H1 (cell line): Measurements from ENCODE around the gene AP2A1. TPM values are rescaled to one million over a fixed set of nuclear protein-coding genes. Genes with fewer than 3 reads are reported as not detected.

Experiments used
- CTCF ChIA-PET: fragments of 300-600 bp; sonication (Branson Sonifier 250); formaldehyde crosslinking; loops from one replicate; lab custom pipeline; 2021; ENCODE audit not compliant: partially characterized antibody; lab: Charles Lee
- POLR2A ChIA-PET: fragments of 300-600 bp; sonication (Branson Sonifier 250); formaldehyde crosslinking; loops from one replicate; lab custom pipeline; 2021; ENCODE audit warnings: inconsistent platforms; ENCODE audit not compliant: partially characterized antibody; lab: Charles Lee
- DNase-seq, 2 experiments: peaks; one replicate each; pipeline versions ENCODE4 v3.0.0 to v3.0.0-alpha.2; 2010 to 2022; ENCODE audit warnings: low spot score in 2 of 2, low read depth in 1 of 2, mixed read lengths in 1 of 2
- FAIRE-seq: peaks from 2 replicates; lab custom pipeline; 2011; peaks lifted over from hg19 to GRCh38; lab: Jason Lieb, UNC
- H2AFZ ChIP-seq: 2 replicates; pipeline ENCODE4 v1.8.1; 2012; ENCODE audit warnings: low read length, inconsistent platforms
- H2AK5ac ChIP-seq: 2 replicates; pipeline ENCODE4 v1.6.1; 2013; ENCODE audit warnings: low read depth, low read length
- H2BK120ac ChIP-seq: replicated peaks from 2 replicates; pipeline ENCODE3; 2013; ENCODE audit warnings: low read depth, low read length, inconsistent platforms
- H2BK12ac ChIP-seq: 2 replicates; pipeline ENCODE4 v1.6.1; 2013; ENCODE audit warnings: low read depth, low read length
- H2BK15ac ChIP-seq: 2 replicates; pipeline ENCODE4 v1.6.1; 2013; ENCODE audit warnings: low read length
- H2BK20ac ChIP-seq: 2 replicates; pipeline ENCODE4 v1.6.1; 2013; ENCODE audit warnings: low read length
- H2BK5ac ChIP-seq: 2 replicates; pipeline ENCODE4 v1.6.1; 2013; ENCODE audit warnings: low read depth, low read length
- H3K14ac ChIP-seq: 2 replicates; pipeline ENCODE4 v1.6.1; 2013; ENCODE audit warnings: inconsistent platforms; ENCODE audit not compliant: insufficient read length
- H3K18ac ChIP-seq: 2 replicates; pipeline ENCODE4 v1.6.1; 2013; ENCODE audit warnings: low read length; ENCODE audit errors: extremely low read depth
- H3K23ac ChIP-seq: 2 replicates; pipeline ENCODE4 v1.6.1; 2013; ENCODE audit warnings: inconsistent platforms; ENCODE audit not compliant: insufficient read length
- H3K23me2 ChIP-seq: 2 replicates; pipeline ENCODE4 v1.6.1; 2013; ENCODE audit warnings: low read depth, low read length
- H3K27ac ChIP-seq: 2 replicates; pipeline ENCODE4 v1.6.1; 2011; ENCODE audit warnings: low read depth, low read length, inconsistent platforms
- H3K27me3 ChIP-seq, 4 experiments: replicated peaks in 1 of 4; 1 replicate in 1 of 4; 2 replicates in 3 of 4; pipeline versions ENCODE4 v1.6.1 to v1.8.1; 2011 to 2013; ENCODE audit warnings: low read length in 3 of 4, mild to moderate bottlenecking in 3 of 4, inconsistent platforms in 2 of 4, mixed read lengths in 2 of 4, moderate library complexity in 1 of 4; ENCODE audit not compliant: control insufficient read depth in 3 of 4, insufficient read depth in 3 of 4; ENCODE audit errors: extremely low read depth in 1 of 4
- H3K36me3 ChIP-seq, 4 experiments: 2 replicates each; pipeline versions ENCODE4 v1.6.1 to v1.8.1; 2011 to 2013; ENCODE audit warnings: mild to moderate bottlenecking in 4 of 4, low read length in 3 of 4, moderate library complexity in 2 of 4, control low read depth in 1 of 4, inconsistent platforms in 1 of 4; ENCODE audit not compliant: insufficient read depth in 4 of 4, control insufficient read depth in 2 of 4
- H3K4ac ChIP-seq: replicated peaks from 2 replicates; pipeline ENCODE3; 2013; ENCODE audit warnings: low read length, low read depth, mixed read lengths, inconsistent platforms; ENCODE audit not compliant: insufficient read length
- H3K4me1 ChIP-seq, 4 experiments: replicated peaks in 1 of 4; 1 replicate in 1 of 4; 2 replicates in 3 of 4; pipeline versions ENCODE4 v1.6.1 to v1.8.1; 2011 to 2013; ENCODE audit warnings: low read length in 3 of 4, inconsistent platforms in 2 of 4, mixed read lengths in 1 of 4; ENCODE audit not compliant: insufficient read depth in 4 of 4, control insufficient read depth in 3 of 4
- H3K4me2 ChIP-seq, 2 experiments: 2 replicates each; pipeline versions ENCODE4 v1.6.1 to v1.8.1; 2011 to 2013; ENCODE audit warnings: low read depth in 2 of 2, low read length in 2 of 2, control low read depth in 1 of 2, inconsistent platforms in 1 of 2, mild to moderate bottlenecking in 1 of 2; ENCODE audit not compliant: insufficient read depth in 1 of 2
- H3K4me3 ChIP-seq, 4 experiments: fragments of 200-600, 300-600 bp in 1 of 4; sonication (generic), shearing (Covaris generic), sonication (Bioruptor Twin) in 1 of 4; 2 replicates each; pipeline versions ENCODE4 v1.5.1 to v1.8.1; 2011 to 2016; ENCODE audit warnings: low read length in 4 of 4, low read depth in 3 of 4, control low read depth in 2 of 4, inconsistent platforms in 2 of 4, mild to moderate bottlenecking in 2 of 4, mixed read lengths in 1 of 4, moderate library complexity in 1 of 4; ENCODE audit not compliant: insufficient read depth in 2 of 4; ENCODE audit errors: extremely low read depth in 1 of 4
- H3K56ac ChIP-seq: replicated peaks from 2 replicates; pipeline ENCODE3; 2013; ENCODE audit warnings: low read depth, mild to moderate bottlenecking, mixed read lengths, low read length, inconsistent platforms; ENCODE audit not compliant: insufficient read length
- H3K79me1 ChIP-seq: 2 replicates; pipeline ENCODE4 v1.6.1; 2013; ENCODE audit warnings: low read depth, low read length, control low read depth
- H3K79me2 ChIP-seq, 2 experiments: 2 replicates each; pipeline versions ENCODE4 v1.6.1 to v1.8.1; 2012 to 2013; ENCODE audit warnings: low read length in 2 of 2, mild to moderate bottlenecking in 2 of 2, inconsistent platforms in 1 of 2; ENCODE audit not compliant: insufficient read depth in 2 of 2, control insufficient read depth in 1 of 2
- H3K9ac ChIP-seq, 4 experiments: replicated peaks in 1 of 4; 1 replicate in 1 of 4; 2 replicates in 3 of 4; pipeline versions ENCODE4 v1.6.1 to v1.8.1; 2011 to 2013; ENCODE audit warnings: low read depth in 3 of 4, low read length in 3 of 4, control low read depth in 2 of 4, mild to moderate bottlenecking in 2 of 4, moderate library complexity in 2 of 4, inconsistent platforms in 1 of 4; ENCODE audit errors: extremely low read depth in 1 of 4
- H3K9me3 ChIP-seq, 2 experiments: 2 replicates each; pipeline versions ENCODE4 v1.6.1 to v1.8.1; 2012 to 2013; ENCODE audit warnings: mild to moderate bottlenecking in 2 of 2, moderate library complexity in 2 of 2, control low read depth in 1 of 2, inconsistent platforms in 1 of 2, low read depth in 1 of 2, low read length in 1 of 2, mixed read lengths in 1 of 2; ENCODE audit not compliant: insufficient read depth in 2 of 2
- H4K20me1 ChIP-seq, 2 experiments: replicated peaks in 1 of 2; 2 replicates each; pipeline versions ENCODE3 to v1.8.1; 2011 to 2013; ENCODE audit warnings: inconsistent platforms in 2 of 2, low read length in 2 of 2, mild to moderate bottlenecking in 1 of 2; ENCODE audit not compliant: insufficient read depth in 2 of 2, control insufficient read depth in 1 of 2
- H4K5ac ChIP-seq: 2 replicates; pipeline ENCODE4 v1.6.1; 2013; ENCODE audit warnings: low read length, low read depth, mixed read lengths, inconsistent platforms; ENCODE audit not compliant: insufficient read length
- H4K8ac ChIP-seq: 2 replicates; pipeline ENCODE4 v1.8.0; 2013; ENCODE audit warnings: mild to moderate bottlenecking, moderate library complexity, low read length, inconsistent platforms; ENCODE audit not compliant: insufficient read depth; ENCODE audit errors: extremely low read depth
- H4K91ac ChIP-seq: replicated peaks from 2 replicates; pipeline ENCODE3; 2013; ENCODE audit warnings: low read length, mixed read lengths, inconsistent platforms; ENCODE audit not compliant: insufficient read length
- BCL11A ChIP-seq, 2 experiments: IDR thresholded peaks; one replicate each; pipeline ENCODE4 v1.6.1; 2011; ENCODE audit warnings: low read depth in 2 of 2, low read length in 2 of 2, mild to moderate bottlenecking in 2 of 2
- BRCA1 ChIP-seq: IDR thresholded peaks from 2 replicates; pipeline ENCODE4 v1.6.1; 2012; ENCODE audit warnings: low read depth, low read length, improper control_type of control experiment
- CHD1 ChIP-seq: IDR thresholded peaks from 2 replicates; pipeline ENCODE4 v1.6.1; 2012; ENCODE audit warnings: low read depth, low read length, improper control_type of control experiment
- GTF2F1 ChIP-seq: IDR thresholded peaks from 2 replicates; pipeline ENCODE4 v1.6.1; 2012; ENCODE audit warnings: low read depth, low read length, improper control_type of control experiment, borderline replicate concordance
- HDAC6 ChIP-seq: IDR thresholded peaks from one replicate; pipeline ENCODE4 v1.7.1; 2012; ENCODE audit warnings: low read depth, mild to moderate bottlenecking, inconsistent platforms, low read length, moderate library complexity
- KDM5A ChIP-seq: fragments of 200-600 bp; IDR thresholded peaks from 2 replicates; pipeline ENCODE4 v1.7.1; 2012; ENCODE audit warnings: mild to moderate bottlenecking, low read length, inconsistent platforms, mixed read lengths
- PHF8 ChIP-seq: fragments of 200-600 bp; sonication (generic); conservative IDR thresholded peaks from 2 replicates; pipeline ENCODE4 v1.7.1; 2012; ENCODE audit warnings: low read depth, mild to moderate bottlenecking, inconsistent platforms, low read length, moderate library complexity
- POLR2AphosphoS5 ChIP-seq: IDR thresholded peaks from 2 replicates; pipeline ENCODE4 v1.6.1; 2011; ENCODE audit warnings: low read depth, low read length
- RBBP5 ChIP-seq: IDR thresholded peaks from 2 replicates; pipeline ENCODE4 v1.7.1; 2012; ENCODE audit warnings: low read depth, mild to moderate bottlenecking, inconsistent platforms, low read length, moderate library complexity, borderline replicate concordance
- SP1 ChIP-seq: IDR thresholded peaks from 2 replicates; pipeline ENCODE4 v1.6.1; 2011; ENCODE audit warnings: low read depth, low read length
- SUZ12 ChIP-seq: fragments of 200-600 bp; sonication (generic); IDR thresholded peaks from 2 replicates; pipeline ENCODE4 v1.6.1; 2012; ENCODE audit warnings: mild to moderate bottlenecking, inconsistent platforms, low read length, moderate library complexity, mixed read lengths
- WGBS, 2 experiments: shearing (Covaris generic) in 1 of 2; methylation state at CpG; one replicate each; pipeline versions ENCODE4 v1.1.6 to v1.1.7; 2013 to 2015; ENCODE audit warnings: low lambda C conversion rate in 2 of 2, mixed read lengths in 2 of 2, inconsistent platforms in 1 of 2, low coverage in 1 of 2, missing lambda C conversion rate in 1 of 2; ENCODE audit not compliant: insufficient replicate concordance in 2 of 2, insufficient coverage in 1 of 2, insufficient read length in 1 of 2; ENCODE audit errors: extremely low coverage in 1 of 2, missing lambda C conversion rate in 1 of 2; 5-methylcytosine and 5-hydroxymethylcytosine counted together
- polyA plus RNA-seq, 7 experiments: library from polyadenylated mRNA; depleted of rRNA in 3 of 7; stranded (reverse) in 5 of 7; unstranded in 2 of 7; fragments of >200 nt in 5 of 7; fragments of 200-250 nt in 2 of 7; gene quantifications; 1 replicate in 5 of 7; 2 replicates in 1 of 7; 4 replicates in 1 of 7; pipeline versions ENCODE4 v1.2.1 to v1.2.3, GENCODE V29; 2011 to 2013; ENCODE audit warnings: missing spikeins in 2 of 7, mixed read lengths in 2 of 7
- total RNA-seq: library from RNA; stranded (reverse); fragmentation: NEBNext Ultra II Directional; extraction: Animal tissue kit (Norgen Biotek cat#: 25700); gene quantifications from 2 replicates; pipeline ENCODE4 v1.2.1, GENCODE V29; 2021

The AP2A1 gene
- total and polyA plus RNA-seq, 2 of the 8 experiments (the other 6 are each of a cell fraction or from before 2014, with no cell fraction given): 105 to 106 TPM

DNA sequence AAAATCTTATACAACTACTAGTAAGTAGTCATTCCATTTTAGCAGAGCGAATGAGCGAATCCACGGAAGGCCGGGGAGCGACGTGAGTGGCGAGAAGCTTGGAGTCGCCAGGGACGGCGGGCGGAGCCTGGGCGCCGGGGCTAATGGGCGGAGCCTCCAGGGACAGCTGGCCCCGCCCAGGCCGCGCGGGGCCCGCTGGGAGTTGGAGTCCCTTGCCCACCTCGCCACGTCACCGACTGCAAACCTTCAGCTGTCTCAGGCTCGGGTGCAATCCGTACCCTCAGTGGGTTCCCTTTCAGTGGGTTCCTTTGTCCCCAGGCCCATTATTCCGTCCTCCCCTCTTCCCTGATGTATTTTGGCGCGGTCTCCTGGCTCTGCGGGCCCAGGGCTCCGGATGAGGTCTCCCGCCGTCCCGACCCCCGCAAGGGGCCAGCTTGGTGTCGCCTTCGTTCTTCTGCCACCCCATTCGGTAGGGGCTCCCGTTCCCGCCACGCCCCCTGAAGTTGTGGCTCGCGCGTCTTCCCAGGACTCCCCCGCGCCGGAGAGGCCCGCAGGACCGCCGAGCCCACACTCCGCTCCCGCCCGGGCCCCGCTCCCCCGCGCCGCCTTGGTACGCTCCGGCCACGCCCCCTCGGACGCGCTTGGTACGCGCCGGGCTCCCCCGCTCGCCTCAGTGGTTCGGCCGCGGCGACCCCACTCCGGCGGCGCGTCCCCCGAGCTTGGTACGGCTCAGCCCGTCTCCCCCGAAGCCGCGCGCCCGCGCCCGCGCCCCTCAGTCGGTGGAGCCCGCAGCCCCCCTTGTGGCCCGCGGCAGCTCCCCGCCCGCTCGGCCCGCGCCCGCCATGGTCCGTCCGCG is 83.9 kb downstream of the AP2A1 start, which contains the start of gene PTOV1:
TSS of gene PTOV1 (plus strand) at position 673 of the 856 bp plus-strand sequence.
- no peak for FAIRE-seq
- H3K79me2 ChIP-seq: peaks cover 17 to 28% of the 10 kb centered on the region in 2 experiments
- peak within 1 kb of the TSS; percentile 93; the same call in 1 of the 2 replicates for H2AK5ac ChIP-seq
- peaks cover 27 to 34% of the 10 kb centered on the region in 2 experiments for H4K20me1 ChIP-seq
- H3K36me3 ChIP-seq: peaks cover 0 to 21% (median 9%) of the 10 kb centered on the region in 4 experiments; a peak in 4 of 8 replicates
- peak within 1 kb of the TSS; percentile 88; the same call in 1 of the 2 replicates for H2BK15ac ChIP-seq
- H4K91ac ChIP-seq: peak within 1 kb of the TSS; percentile 79
- peaks cover 3 to 9% (median 6%) of the 10 kb centered on the region in 4 experiments for H3K4me1 ChIP-seq
- peak within 1 kb of the TSS; percentile 24; the same call in 1 of the 2 replicates for H2AFZ ChIP-seq
- peak within 1 kb of the TSS; percentile 87; the same call in 1 of the 2 replicates for H4K8ac ChIP-seq
- no peaks in the 10 kb centered on the region for H3K9me3 ChIP-seq
- peak; percentile 51 to 96 for DNase-seq
- peak within 1 kb of the TSS; percentile 83 for H4K5ac ChIP-seq
- H3K4me2 ChIP-seq: peak within 1 kb of the TSS; percentile 84 to 98
- POLR2A ChIA-PET: interaction anchor here (0.7 to 12.4 kb wide), 31 partner anchors 8 to 174 kb away, joined by 3 to 247 read pairs (median 5); partner anchors contain the start of genes ADM5, AKT1S1, AP2A1 and ATF5
- H2BK20ac ChIP-seq: no peak within 1 kb of the TSS
- H2BK120ac ChIP-seq: no peak within 1 kb of the TSS
- H3K79me1 ChIP-seq: peaks cover 18% of the 10 kb centered on the region
- peak within 1 kb of the TSS; percentile 60; the same call in 1 of the 2 replicates for H2BK12ac ChIP-seq
- peak within 1 kb of the TSS; percentile 83 for H3K18ac ChIP-seq
- H3K23me2 ChIP-seq: peaks cover 10% of the 10 kb centered on the region; the same call in 1 of the 2 replicates
- peak within 1 kb of the TSS; percentile 64 to 88 (median 80) for H3K4me3 ChIP-seq
- peak within 1 kb of the TSS; percentile 89 for H3K56ac ChIP-seq
- H3K27me3 ChIP-seq: no peaks in the 10 kb centered on the region; a peak in 1 of 7 replicates
- H3K27ac ChIP-seq: peak within 1 kb of the TSS; percentile 87
- H3K9ac ChIP-seq: peak within 1 kb of the TSS; percentile 70 to 98 (median 83)
- no peak within 1 kb of the TSS for H3K23ac ChIP-seq
- H3K14ac ChIP-seq: no peak within 1 kb of the TSS
- CTCF ChIA-PET: interaction anchor here (0.9 to 1.8 kb wide), 5 partner anchors 13 to 161 kb away, joined by 3 to 7 read pairs (median 3); partner anchors contain the start of gene ADM5
- H3K4ac ChIP-seq: no peak within 1 kb of the TSS
- 0 out of 2 replicates have a peak within 1 kb of the TSS, but pooled peaks have one; percentile 81 for H2BK5ac ChIP-seq
- WGBS, 2 experiments: 1% methylated on average over 33 of the region's 98 CpGs; no CpG with 5 or more reads in 1 of the 2 experiments
- TF ChIP-seq RBBP5 (no peak), POLR2AphosphoS5 (peak; percentile 72), CHD1 (peak; percentile 96), BRCA1 (peak; percentile 45; the same call in 1 of the 2 replicates), PHF8 (peak; percentile 68), BCL11A (IDR thresholded peaks at IDR 0.05; ENCODE audit: low read depth in 2 of 2, low read length in 2 of 2) (no peak), SP1 (peak; percentile 77), GTF2F1 (0 out of 2 replicates have a peak, but pooled peaks have one; percentile 39), HDAC6 (no peak), KDM5A (no peak), SUZ12 (no peak)
